Transverse colon (tissue), 4 donors: ENCODE measurements around the gene AQP7.
"Not testable (repeated sequence)": the region's sequence is repeated elsewhere in the genome, so short reads cannot be mapped to it uniquely, and the experiment has no call there.

ENCODE experiments used
- EP300 ChIP-seq: sonication (generic); formaldehyde crosslinking; IDR thresholded peaks from one replicate; pipeline ENCODE4 v1.6.1; 2017; ENCODE audit warnings: antibody characterized with exemption, low read depth
- POLR2A ChIP-seq: fragments of 450-650 bp; IDR thresholded peaks from one replicate; pipeline ENCODE4 v1.6.1; 2016; ENCODE audit warnings: antibody characterized with exemption, mild to moderate bottlenecking, moderate library complexity
- POLR2AphosphoS5 ChIP-seq, 3 donors: sonication (generic); formaldehyde crosslinking; IDR thresholded peaks; one replicate each; pipeline ENCODE4 v1.6.1; 2016; ENCODE audit warnings: antibody characterized with exemption in 3 of 3
- TF ChIP-seq, protein P1 (sequence below), 5 experiments: fragments of 200-600 bp in 3 of 5; fragments of 450-650 bp in 2 of 5; sonication (generic) in 3 of 5; IDR thresholded peaks; 1 replicate in 2 of 5; 2 replicates in 3 of 5; pipeline ENCODE4 v1.5.1; 2016 to 2017; ENCODE audit warnings: antibody characterized with exemption in 5 of 5, inconsistent platforms in 3 of 5, mild to moderate bottlenecking in 2 of 5, moderate library complexity in 1 of 5

DNA sequence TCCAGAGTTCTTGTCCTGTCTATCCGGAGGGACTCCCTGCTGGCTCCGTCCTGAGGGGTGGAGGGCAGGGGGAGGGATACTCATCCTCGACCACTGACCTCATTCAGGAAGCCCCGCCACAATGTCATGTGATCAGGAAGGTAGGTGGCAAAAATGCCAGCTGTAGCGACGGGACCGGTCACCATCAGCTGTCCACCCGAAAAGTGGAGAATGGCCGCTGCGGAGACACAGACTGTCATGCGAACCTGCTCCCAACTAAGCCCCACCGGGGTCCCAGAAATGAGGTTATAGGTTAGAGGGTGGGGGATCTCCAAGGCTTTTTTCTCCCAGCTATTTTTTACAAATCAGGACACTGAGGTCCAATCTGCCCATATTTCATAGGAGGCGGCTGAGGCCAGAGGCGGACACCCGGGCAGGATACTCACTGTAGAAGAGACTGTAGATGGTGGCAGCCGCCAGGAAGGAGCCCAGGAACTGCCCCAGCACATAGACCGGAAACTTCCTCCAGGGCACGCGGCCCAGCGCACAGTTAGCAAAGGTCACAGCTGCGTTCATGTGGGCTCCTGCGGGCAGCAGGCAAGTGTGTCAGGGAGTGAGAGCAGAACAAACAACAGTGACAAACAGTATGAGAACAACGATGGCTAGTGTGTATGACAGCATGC lies 16.3 kb downstream of the AQP7 start:
- not testable (repeated sequence) for TF ChIP-seq EP300; POLR2A; POLR2AphosphoS5 (IDR thresholded peaks at IDR 0.05)
- TF ChIP-seq, protein P1, sequence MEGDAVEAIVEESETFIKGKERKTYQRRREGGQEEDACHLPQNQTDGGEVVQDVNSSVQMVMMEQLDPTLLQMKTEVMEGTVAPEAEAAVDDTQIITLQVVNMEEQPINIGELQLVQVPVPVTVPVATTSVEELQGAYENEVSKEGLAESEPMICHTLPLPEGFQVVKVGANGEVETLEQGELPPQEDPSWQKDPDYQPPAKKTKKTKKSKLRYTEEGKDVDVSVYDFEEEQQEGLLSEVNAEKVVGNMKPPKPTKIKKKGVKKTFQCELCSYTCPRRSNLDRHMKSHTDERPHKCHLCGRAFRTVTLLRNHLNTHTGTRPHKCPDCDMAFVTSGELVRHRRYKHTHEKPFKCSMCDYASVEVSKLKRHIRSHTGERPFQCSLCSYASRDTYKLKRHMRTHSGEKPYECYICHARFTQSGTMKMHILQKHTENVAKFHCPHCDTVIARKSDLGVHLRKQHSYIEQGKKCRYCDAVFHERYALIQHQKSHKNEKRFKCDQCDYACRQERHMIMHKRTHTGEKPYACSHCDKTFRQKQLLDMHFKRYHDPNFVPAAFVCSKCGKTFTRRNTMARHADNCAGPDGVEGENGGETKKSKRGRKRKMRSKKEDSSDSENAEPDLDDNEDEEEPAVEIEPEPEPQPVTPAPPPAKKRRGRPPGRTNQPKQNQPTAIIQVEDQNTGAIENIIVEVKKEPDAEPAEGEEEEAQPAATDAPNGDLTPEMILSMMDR (IDR thresholded peaks at IDR 0.05), result not testable (repeated sequence)
